ENCODE data around the gene C1orf74. TPM values are rescaled to one million over a fixed set of nuclear protein-coding genes. Genes with fewer than 3 reads are reported as not detected.

Gene C1orf74
- total RNA-seq = 1 to 10 TPM; 2.8 to 3.0 TPM

DNA sequence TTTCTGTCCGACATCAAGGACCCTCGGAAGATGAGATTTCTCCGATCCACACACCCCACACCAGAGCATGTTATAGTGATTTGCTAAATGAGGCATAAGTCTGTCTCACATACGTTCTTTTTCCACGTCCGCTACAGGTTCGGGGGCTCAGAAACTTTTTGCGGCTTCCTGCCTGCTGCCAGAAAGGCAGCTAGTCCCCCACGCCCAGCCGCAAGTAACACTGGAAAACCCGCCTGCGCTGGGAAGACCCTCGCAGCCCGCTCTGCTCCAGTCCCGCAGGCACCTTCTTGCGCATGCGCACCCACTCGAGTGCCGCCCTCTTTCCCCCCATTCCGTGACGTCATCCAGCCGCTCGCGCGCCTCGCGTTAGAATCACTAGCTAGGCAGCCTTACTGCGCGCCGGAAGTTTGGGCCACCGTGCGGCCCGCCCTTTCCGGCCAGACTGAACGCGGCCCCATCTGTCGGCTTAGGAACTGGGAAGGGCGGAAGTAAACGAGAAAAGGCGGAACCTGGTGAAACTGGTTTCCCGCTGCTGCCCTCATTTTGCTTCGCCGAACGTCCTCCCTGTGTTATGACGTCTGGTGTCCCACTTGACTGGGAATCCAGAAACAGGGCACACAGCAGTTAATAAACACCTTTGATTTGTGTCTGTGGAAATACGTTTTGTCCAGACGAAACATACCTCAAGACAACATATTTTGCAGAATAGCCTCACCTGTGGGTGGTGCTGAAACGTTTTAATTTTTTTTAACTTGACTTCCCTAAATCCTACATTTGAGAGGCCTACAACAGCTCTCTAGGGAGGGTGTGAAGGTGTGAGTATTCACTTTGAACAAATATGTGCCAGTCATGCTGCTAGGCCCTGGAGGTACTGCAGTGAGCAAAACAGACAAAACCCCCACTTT is at the start of gene C1orf74:
C1orf74 (minus strand) TSS at position 295 of the 905 bp plus-strand sequence. CDS start 925 bp downstream, outside the sequence.
- Mint-ChIP-seq H3K36me3 (peaks cover 19% of the 10 kb centered on the region), H3K4me3 (peak within 1 kb of the TSS; percentile 92), H3K9me3 (ENCODE audit: low read depth) (no peaks in the 10 kb centered on the region), H3K4me1 (peaks cover 42% of the 10 kb centered on the region), H3K27me3 (no peaks in the 10 kb centered on the region), H3K27ac (peak within 1 kb of the TSS; percentile 95)
- peak; percentile 99 for ATAC-seq
- CTCF ChIA-PET = interaction anchor here (0.7 to 3.7 kb wide), 11 partner anchors 9 to 217 kb away, joined by 3 to 18 read pairs (median 4); partner anchors contain the start of genes TRAF3IP3 and UTP25
- peak; percentile 99 for DNase-seq

DNA sequence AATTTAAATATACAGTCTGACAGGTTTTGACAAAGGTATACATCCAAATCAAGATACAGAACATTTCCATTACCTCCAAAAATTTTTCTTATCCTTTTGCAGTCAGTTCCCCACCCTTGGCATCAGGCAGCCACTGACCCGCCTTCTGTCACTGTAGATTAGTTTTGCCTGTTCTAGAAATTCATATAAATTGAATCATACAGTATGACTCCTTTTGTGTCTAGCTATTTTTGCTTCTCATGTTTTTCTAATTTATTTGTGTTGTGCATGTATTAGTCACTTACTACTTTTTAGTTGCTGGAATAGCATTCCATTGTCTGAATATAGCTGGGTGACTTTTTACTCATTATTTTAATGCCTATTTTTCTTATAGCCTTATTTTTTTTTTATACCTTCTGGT is 47.3 kb upstream of the C1orf74 start:
- peaks cover 54% of the 10 kb centered on the region for H3K4me1 Mint-ChIP-seq
- no peaks in the 10 kb centered on the region for H3K27me3 Mint-ChIP-seq
- DNase-seq (no peak), ATAC-seq (no peak)
- H3K4me3 Mint-ChIP-seq = no peak overlapping the region
- CTCF ChIA-PET = interaction anchor here (1.5 kb wide), 1 partner anchor 17 kb away, joined by 3 read pairs; no protein-coding TSS in a partner anchor
- H3K36me3 Mint-ChIP-seq = peaks cover 41% of the 10 kb centered on the region
- no peak overlapping the region for H3K27ac Mint-ChIP-seq
- no peaks in the 10 kb centered on the region for H3K9me3 Mint-ChIP-seq (ENCODE audit: low read depth)

DNA sequence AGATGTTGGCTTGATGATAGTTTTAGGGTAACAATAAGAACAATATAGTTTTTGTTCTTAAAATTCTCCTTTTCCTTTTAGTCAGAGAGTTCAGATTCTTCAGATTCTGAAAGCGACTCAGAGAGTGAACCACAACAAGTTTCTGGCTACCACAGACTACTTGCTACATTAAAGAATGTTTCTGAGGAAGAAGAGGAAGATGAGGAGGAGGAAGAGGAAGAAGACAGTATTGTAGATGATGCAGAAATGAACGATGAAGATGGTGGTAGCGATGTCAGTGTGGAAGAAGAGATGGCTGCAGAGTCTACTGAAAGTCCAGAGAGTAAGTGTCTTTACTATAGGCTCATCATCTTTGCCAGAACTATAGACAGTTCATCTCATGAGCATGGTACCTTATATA is 46.4 kb upstream of the C1orf74 start:
- H3K27ac Mint-ChIP-seq = peak overlapping the region; percentile 29
- H3K9me3 Mint-ChIP-seq (ENCODE audit: low read depth) = no peaks in the 10 kb centered on the region
- peaks cover 35% of the 10 kb centered on the region for H3K36me3 Mint-ChIP-seq
- ATAC-seq = no peak
- no peak for DNase-seq
- H3K27me3 Mint-ChIP-seq = no peaks in the 10 kb centered on the region
- CTCF ChIA-PET = no interaction called here
- H3K4me3 Mint-ChIP-seq = no peak overlapping the region
- H3K4me1 Mint-ChIP-seq = peaks cover 48% of the 10 kb centered on the region

DNA sequence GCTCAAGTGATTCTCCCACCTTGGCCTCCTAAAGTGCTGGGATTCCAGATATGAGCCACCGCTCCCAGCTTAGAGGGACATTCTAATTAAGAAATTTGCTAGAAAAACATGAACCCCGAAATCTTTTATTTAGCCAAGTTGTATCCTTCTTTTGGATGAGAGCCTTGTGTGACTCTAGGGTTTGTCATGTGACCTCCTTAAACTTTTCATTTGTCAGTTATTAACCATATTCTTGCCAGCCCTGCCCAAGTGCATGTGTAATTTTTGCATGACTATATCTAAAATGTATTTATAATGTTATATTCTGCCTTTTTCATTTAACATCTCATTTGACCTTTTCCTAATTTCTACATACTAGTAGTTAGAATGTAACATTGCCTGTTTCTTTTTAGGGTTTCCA is 45.4 kb upstream of the C1orf74 start:
- no peak for DNase-seq
- no peak for ATAC-seq
- H3K4me3 Mint-ChIP-seq = peak overlapping the region; percentile 5
- peaks cover 30% of the 10 kb centered on the region for H3K36me3 Mint-ChIP-seq
- peaks cover 38% of the 10 kb centered on the region for H3K4me1 Mint-ChIP-seq
- H3K27ac Mint-ChIP-seq = no peak overlapping the region
- peaks cover 3% of the 10 kb centered on the region for H3K27me3 Mint-ChIP-seq
- H3K9me3 Mint-ChIP-seq (ENCODE audit: low read depth) = no peaks in the 10 kb centered on the region
- CTCF ChIA-PET = no interaction called here

DNA sequence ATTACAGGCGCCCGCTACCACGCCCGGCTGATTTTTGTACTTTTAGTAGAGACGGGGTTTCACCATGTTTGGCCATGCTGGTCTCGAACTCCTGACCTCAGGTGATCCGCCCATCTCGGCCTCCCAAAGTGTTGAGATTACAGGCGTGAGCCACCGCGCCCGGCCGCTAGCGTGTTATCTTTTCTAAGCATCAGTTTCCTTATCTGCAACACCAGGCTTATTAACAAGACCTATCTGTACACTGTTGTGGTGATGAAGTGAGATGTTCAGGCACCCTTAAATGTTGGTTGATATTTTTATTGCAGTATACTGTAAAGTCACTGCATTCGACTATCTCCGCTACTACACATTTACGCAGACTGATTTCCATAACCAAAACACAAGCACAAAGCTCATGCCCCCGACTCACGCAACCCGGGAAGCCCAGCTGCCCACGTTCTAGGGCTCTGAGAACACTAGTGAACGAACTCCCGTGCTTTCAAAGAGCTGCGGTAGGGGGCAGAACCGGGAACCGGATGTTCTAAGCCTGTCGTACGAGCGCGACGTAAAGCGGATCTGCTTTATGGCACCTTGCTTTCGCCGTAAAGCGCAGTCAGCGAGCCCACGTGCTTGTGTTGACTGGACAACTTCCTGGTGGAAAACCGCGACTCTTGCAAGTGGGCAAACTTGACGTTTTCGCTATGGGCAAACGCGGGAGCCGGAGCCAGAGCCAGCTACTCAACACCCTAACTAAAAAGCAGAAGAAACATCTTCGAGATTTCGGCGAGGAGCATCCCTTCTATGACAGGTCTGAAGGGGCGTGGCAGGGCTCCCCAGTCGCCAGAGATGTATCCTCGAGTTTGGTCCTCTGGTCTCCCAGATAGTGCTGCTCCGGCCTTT is 43.3 kb upstream of the C1orf74 start, which contains the start of gene UTP25:
UTP25 (plus strand) TSS at position 589 of the 879 bp plus-strand sequence; CDS start at position 681, 92 bp downstream.
- H3K36me3 Mint-ChIP-seq = peaks cover 13% of the 10 kb centered on the region
- CTCF ChIA-PET = interaction anchor here (0.7 to 2.7 kb wide), 12 partner anchors 9 to 155 kb away, joined by 3 to 10 read pairs (median 4); partner anchors contain the start of gene C1orf74
- peak within 1 kb of the TSS; percentile 81 for H3K27ac Mint-ChIP-seq
- peak; percentile 96 for DNase-seq
- H3K4me1 Mint-ChIP-seq = peaks cover 39% of the 10 kb centered on the region
- no peaks in the 10 kb centered on the region for H3K9me3 Mint-ChIP-seq (ENCODE audit: low read depth)
- H3K27me3 Mint-ChIP-seq = peaks cover 12% of the 10 kb centered on the region
- ATAC-seq = peak; percentile 89
- H3K4me3 Mint-ChIP-seq = peak within 1 kb of the TSS; percentile 91

DNA sequence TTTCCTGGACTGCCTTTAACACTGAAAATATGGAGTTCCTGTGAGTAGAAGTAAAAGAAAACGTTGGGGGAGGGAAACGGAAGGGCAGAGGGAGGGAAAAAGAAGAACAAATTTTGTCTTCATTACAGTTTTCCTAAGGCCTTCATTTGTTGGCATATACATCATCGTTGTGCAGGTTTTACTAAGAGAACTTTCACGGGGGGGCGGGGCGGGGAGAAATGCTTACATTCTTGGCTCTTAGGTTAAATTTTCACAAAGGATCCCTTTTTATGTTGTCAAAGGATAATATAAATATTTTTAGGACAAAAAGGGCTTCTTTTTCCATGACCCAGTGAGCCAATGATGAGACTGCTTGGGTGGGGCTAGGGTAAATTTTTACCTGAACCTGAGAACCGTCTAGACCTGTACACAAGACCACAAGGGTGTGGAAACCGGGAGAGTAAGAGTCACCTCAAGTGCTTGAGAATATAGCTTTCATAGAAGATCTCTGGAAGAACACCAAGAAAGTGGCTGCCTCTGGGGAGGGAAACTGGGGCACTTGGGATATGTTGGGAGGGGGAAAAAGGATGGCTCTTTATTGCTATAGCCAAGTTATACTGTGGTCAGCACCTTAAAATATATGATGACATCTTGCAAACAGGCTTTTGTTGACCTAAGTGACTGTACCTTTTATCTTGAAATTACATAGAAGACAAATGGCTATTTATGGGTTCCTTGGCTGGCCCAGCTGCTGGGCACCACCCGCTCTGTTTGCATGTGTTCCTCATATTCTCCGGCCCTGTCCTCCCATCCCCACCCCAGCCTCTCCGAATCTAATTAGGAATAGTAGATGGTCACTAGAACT is 41.5 kb upstream of the C1orf74 start:
- DNase-seq = no peak
- ATAC-seq = no peak
- Mint-ChIP-seq H3K4me1 (peaks cover 36% of the 10 kb centered on the region), H3K27me3 (peaks cover 23% of the 10 kb centered on the region), H3K4me3 (no peak overlapping the region), H3K27ac (no peak overlapping the region), H3K36me3 (peaks cover 2% of the 10 kb centered on the region), H3K9me3 (ENCODE audit: low read depth) (no peaks in the 10 kb centered on the region)
- CTCF ChIA-PET = interaction anchor here (0.9 to 2.7 kb wide), 3 partner anchors 10 to 77 kb away, joined by 3 to 10 read pairs (median 3); partner anchors contain the start of gene IRF6

DNA sequence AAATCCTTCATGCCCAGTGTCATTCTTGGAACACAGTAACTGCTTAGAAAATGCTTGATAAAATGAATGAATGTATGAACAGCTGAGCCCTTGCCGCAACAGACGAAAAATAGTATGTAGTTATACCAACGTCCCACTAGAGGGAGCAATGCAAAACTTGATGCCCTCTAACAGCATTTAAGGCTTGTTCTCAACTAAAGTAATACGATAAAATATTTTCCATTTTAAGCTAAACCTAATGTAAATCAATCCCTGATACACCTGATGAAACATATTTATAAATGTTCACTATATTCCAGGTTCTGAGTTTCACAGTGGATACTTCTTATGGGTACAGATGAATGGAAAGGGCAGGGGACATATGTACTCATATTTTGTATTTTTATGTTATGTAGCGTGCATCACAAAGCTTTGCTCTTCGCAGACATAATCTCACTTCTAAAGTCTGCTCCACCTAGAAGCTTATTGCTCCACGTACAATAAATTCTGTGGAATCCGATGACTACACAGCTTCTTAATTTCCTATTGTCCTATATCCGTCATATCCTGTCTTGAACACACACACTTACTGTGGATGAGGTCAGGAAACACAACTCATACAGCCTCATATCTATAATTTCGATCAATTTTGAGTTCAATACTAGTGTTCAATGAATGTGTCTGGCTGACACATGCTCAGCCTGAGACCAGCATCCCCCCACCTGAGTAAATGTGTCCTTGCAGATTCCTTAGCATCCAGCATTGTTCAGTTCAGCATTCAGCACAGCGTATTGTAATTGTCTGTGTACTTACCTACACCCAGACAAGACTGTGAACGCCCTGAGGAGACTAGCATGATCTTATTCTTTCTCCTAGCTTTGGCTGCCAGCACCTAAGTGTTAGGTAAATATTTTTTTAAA is 39.0 kb upstream of the C1orf74 start:
- H3K9me3 Mint-ChIP-seq (ENCODE audit: low read depth) = no peaks in the 10 kb centered on the region
- peaks cover 20% of the 10 kb centered on the region for H3K4me1 Mint-ChIP-seq
- H3K36me3 Mint-ChIP-seq = no peaks in the 10 kb centered on the region
- ATAC-seq (no peak), DNase-seq (no peak)
- H3K27ac Mint-ChIP-seq = no peak overlapping the region
- H3K27me3 Mint-ChIP-seq = peaks cover 41% of the 10 kb centered on the region
- CTCF ChIA-PET = interaction anchor here (0.6 to 4.1 kb wide), 28 partner anchors 11 to 489 kb away, joined by 3 to 81 read pairs (median 4); partner anchors contain the start of genes C1orf74, IRF6 and TRAF3IP3
- H3K4me3 Mint-ChIP-seq = no peak overlapping the region

DNA sequence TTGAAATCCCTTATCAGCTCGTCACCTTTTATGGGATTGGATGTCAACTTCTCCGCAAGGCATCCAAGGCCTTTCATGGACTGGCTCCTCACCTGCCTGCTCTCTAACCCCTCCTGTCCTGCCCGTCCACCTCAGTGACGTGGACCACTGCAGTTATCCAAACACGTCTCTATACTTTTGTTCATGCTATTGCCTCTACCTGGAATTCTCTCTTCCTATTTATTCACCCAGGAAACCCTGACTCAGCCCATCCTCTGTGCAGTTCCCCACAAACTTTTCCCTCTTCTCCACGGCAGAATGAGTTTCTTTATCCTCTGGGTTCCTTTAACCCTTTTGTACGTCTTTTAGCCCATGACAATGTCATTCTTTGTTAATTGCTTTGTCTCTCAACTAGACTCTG is 38.3 kb upstream of the C1orf74 start:
- Mint-ChIP-seq H3K27me3 (peaks cover 43% of the 10 kb centered on the region), H3K4me1 (peaks cover 17% of the 10 kb centered on the region), H3K4me3 (no peak overlapping the region), H3K9me3 (ENCODE audit: low read depth) (no peaks in the 10 kb centered on the region), H3K27ac (no peak overlapping the region), H3K36me3 (no peaks in the 10 kb centered on the region)
- no peak for DNase-seq
- CTCF ChIA-PET = interaction anchor here (0.7 to 4.1 kb wide), 22 partner anchors 12 to 490 kb away, joined by 3 to 81 read pairs (median 5); partner anchors contain the start of genes C1orf74, IRF6 and TRAF3IP3
- ATAC-seq = no peak

DNA sequence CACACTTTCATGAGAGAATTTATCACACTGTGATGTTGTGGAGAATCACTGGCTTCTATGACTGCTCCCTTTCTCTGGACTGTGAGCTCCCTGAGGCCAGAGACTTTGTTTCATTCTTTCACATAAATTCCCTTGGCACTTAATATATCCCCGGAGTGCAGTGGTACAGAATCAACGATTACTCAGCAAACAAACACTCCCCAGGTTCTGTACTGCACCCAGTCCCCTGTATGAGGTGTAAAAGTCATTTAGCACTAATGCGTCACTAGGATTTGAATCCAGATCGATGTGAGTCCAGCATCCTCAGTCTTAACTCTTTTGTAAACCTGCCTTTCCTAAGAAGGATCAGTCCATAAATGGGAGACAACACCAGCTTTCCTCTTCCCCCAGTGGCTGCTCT is 36.6 kb upstream of the C1orf74 start:
- ATAC-seq = no peak
- Mint-ChIP-seq H3K4me1 (peaks cover 11% of the 10 kb centered on the region), H3K9me3 (ENCODE audit: low read depth) (no peaks in the 10 kb centered on the region), H3K27ac (no peak overlapping the region), H3K36me3 (no peaks in the 10 kb centered on the region), H3K27me3 (peaks cover 45% of the 10 kb centered on the region), H3K4me3 (no peak overlapping the region)
- CTCF ChIA-PET = interaction anchor here (1.4 to 4.1 kb wide), 2 partner anchors 11 to 17 kb away, joined by 4 to 81 read pairs; partner anchors contain the start of gene IRF6
- no peak for DNase-seq

DNA sequence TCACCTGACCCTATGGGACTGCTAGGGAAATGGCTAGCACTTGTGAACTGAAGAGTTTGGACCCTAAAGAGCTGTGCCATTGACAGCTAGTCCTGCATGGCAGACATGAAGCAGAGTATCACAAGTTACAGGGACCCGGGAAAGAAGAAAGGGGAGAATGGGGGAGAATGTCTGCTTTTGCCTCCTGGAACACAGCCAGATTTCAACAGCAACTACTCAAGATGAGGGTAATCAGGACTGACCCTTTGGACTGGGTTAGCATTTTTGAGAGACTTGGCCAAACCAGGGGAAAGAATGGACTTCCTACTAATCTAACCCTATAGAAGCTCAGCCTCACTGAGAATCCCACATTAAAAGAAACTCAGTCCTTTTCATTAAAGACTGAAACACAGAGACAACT is 34.7 kb upstream of the C1orf74 start:
- Mint-ChIP-seq H3K9me3 (ENCODE audit: low read depth) (no peaks in the 10 kb centered on the region), H3K36me3 (no peaks in the 10 kb centered on the region), H3K27ac (no peak overlapping the region), H3K27me3 (peaks cover 42% of the 10 kb centered on the region), H3K4me1 (peaks cover 11% of the 10 kb centered on the region), H3K4me3 (no peak overlapping the region)
- DNase-seq = no peak
- ATAC-seq = no peak
- CTCF ChIA-PET = interaction anchor here (0.7 to 1.5 kb wide), 4 partner anchors 8 to 13 kb away, joined by 3 to 5 read pairs (median 3); partner anchors contain the start of gene UTP25

DNA sequence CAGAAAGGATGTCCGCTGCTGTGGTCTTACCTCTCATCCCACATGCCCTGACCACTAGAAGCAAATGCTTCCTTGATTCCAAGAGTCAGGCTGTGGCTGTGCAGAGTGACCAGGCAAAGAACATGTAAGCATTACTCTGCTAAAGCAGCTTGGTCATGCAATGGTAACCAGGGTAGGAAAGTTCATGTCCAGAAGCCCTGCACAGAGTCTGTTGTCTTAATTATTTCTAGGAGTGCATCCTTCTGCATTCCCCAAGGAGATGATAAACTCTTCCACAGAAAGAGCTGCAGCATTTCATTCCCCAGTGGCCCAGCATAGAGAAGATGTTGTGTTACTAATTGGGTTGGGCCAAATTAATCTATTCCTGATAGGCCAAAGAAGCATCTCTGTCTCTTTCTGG is 33.3 kb upstream of the C1orf74 start:
- Mint-ChIP-seq H3K36me3 (no peaks in the 10 kb centered on the region), H3K27me3 (peaks cover 34% of the 10 kb centered on the region), H3K9me3 (ENCODE audit: low read depth) (no peaks in the 10 kb centered on the region), H3K4me3 (no peak overlapping the region), H3K4me1 (peaks cover 4% of the 10 kb centered on the region), H3K27ac (no peak overlapping the region)
- ATAC-seq (no peak), DNase-seq (no peak)
- CTCF ChIA-PET = interaction anchor here (1.9 kb wide), 1 partner anchor 10 kb away, joined by 5 read pairs; the partner anchor contains the start of gene UTP25

Measured in activated CD8-positive, alpha-beta memory T cell treated with anti-CD3 and anti-CD28 coated beads, Interleukin-2, amount 10 ng/mL, durations not matched to agents 7 days and 5 days (primary cell).